Measurements from ENCODE around the gene RAD23B. TPM values are rescaled to one million over a fixed set of nuclear protein-coding genes. Genes with fewer than 3 reads are reported as not detected.

The RAD23B gene
- total RNA-seq = 153 and 171 TPM in 2 replicates
- long read RNA-seq, full-length matches to known transcripts = 1 of 24 reads
- long read RNA-seq, partial matches to known transcripts = 4 of 24 reads
- long read RNA-seq, other reads (novel, unspliced or antisense) = 19 of 24 reads

- H3K27me3 Mint-ChIP-seq = no peaks in the 10 kb centered on the region
- H3K9me3 Mint-ChIP-seq (ENCODE audit: low read depth) = no peaks in the 10 kb centered on the region
- DNase-seq (ENCODE audit: low spot score, unreplicated experiment) = peak; percentile 98
- H3K36me3 Mint-ChIP-seq (ENCODE audit: insufficient read depth) = no peaks in the 10 kb centered on the region
- peak within 1 kb of the TSS; percentile 99 for H3K4me3 Mint-ChIP-seq (ENCODE audit: low read depth)
- TF ChIP-seq CTCF (IDR thresholded peaks at IDR 0.05; ENCODE audit: unreplicated experiment) = no peak
- H3K4me1 Mint-ChIP-seq (ENCODE audit: low read depth) = peaks cover 27% of the 10 kb centered on the region
- peak within 1 kb of the TSS; percentile 99 for H3K27ac Mint-ChIP-seq
Measured at GRCh38 chr9:107282759-107283622, at the start of gene RAD23B. Gene RAD23B, plus strand, starts transcription at chr9:107283279. Its CDS starts 351 bp downstream, at chr9:107283630.

- H3K4me1 Mint-ChIP-seq (ENCODE audit: low read depth) = no peaks in the 10 kb centered on the region
- no peaks in the 10 kb centered on the region for H3K9me3 Mint-ChIP-seq (ENCODE audit: low read depth)
Measured at GRCh38 chr9:107235765-107236442, 47.2 kb upstream of the RAD23B start.

DNA sequence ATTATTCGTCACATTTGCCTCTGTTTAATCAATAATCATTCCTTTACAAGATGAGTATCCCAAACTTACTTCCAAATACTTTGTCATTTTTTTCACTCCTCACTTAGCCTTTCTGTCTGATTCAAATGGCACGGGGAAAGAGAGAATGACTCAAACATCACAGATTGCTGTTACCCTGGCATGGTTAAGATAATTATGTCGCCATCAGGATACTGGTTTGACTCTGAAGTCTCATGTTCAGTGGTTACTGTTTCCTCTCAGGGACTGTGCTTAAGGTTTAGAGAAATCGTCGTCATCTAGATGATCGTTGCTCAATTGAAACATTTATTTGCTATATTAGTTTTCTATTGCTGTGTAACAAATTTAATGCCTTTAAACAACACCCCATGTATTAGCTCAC, 45.2 kb upstream of the RAD23B start:
- DNase-seq (ENCODE audit: low spot score, unreplicated experiment) = no peak
- H3K9me3 Mint-ChIP-seq (ENCODE audit: low read depth) = no peaks in the 10 kb centered on the region
- no peak overlapping the region for H3K27ac Mint-ChIP-seq
- peaks cover 7% of the 10 kb centered on the region for H3K4me1 Mint-ChIP-seq (ENCODE audit: low read depth)
- no peak overlapping the region for H3K4me3 Mint-ChIP-seq (ENCODE audit: low read depth)
- no peak for TF ChIP-seq CTCF (IDR thresholded peaks at IDR 0.05; ENCODE audit: unreplicated experiment)
- no peaks in the 10 kb centered on the region for H3K27me3 Mint-ChIP-seq
- H3K36me3 Mint-ChIP-seq (ENCODE audit: insufficient read depth) = no peaks in the 10 kb centered on the region

More at GRCh38 chr9:107235765-107236442, 47.2 kb upstream of the RAD23B start:
- Mint-ChIP-seq H3K4me3 (ENCODE audit: low read depth) (no peak overlapping the region), H3K27me3 (no peaks in the 10 kb centered on the region), H3K36me3 (ENCODE audit: insufficient read depth) (no peaks in the 10 kb centered on the region), H3K27ac (no peak overlapping the region)
- TF ChIP-seq CTCF (IDR thresholded peaks at IDR 0.05; ENCODE audit: unreplicated experiment) = no peak
- no peak for DNase-seq (ENCODE audit: low spot score, unreplicated experiment)

- H3K27ac Mint-ChIP-seq = no peak overlapping the region
- no peak for TF ChIP-seq CTCF (IDR thresholded peaks at IDR 0.05; ENCODE audit: unreplicated experiment)
Measured at GRCh38 chr9:107239474-107239873, 43.6 kb upstream of the RAD23B start.

DNA sequence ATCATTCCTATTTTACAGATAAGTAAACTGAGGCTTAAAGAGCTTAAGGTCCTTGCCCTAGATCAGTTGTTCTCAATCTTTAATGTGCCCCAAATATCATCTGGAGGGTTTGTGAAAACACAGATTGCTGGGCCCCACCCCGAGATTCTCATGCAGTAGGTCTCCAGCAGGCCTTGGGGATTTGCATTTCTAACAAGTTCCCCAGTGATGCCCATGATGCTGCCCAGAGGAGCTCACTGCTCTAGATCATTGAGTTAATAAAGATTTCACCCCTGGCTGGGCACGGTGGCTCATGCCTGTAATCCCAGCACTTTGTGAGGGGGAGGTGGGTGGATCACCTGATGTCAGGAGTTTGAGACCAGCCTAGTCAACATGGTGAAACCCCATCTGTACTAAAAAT, 42.8 kb upstream of the RAD23B start:
- H3K27ac Mint-ChIP-seq = no peak overlapping the region
- no peaks in the 10 kb centered on the region for H3K36me3 Mint-ChIP-seq (ENCODE audit: insufficient read depth)
- H3K4me3 Mint-ChIP-seq (ENCODE audit: low read depth) = no peak overlapping the region
- no peaks in the 10 kb centered on the region for H3K27me3 Mint-ChIP-seq
- peaks cover 16% of the 10 kb centered on the region for H3K4me1 Mint-ChIP-seq (ENCODE audit: low read depth)
- DNase-seq (ENCODE audit: low spot score, unreplicated experiment) = no peak
- H3K9me3 Mint-ChIP-seq (ENCODE audit: low read depth) = no peaks in the 10 kb centered on the region
- TF ChIP-seq CTCF (IDR thresholded peaks at IDR 0.05; ENCODE audit: unreplicated experiment) = no peak

More at GRCh38 chr9:107239474-107239873, 43.6 kb upstream of the RAD23B start:
- H3K36me3 Mint-ChIP-seq (ENCODE audit: insufficient read depth) = no peaks in the 10 kb centered on the region
- H3K4me1 Mint-ChIP-seq (ENCODE audit: low read depth) = peaks cover 15% of the 10 kb centered on the region
- no peak for DNase-seq (ENCODE audit: low spot score, unreplicated experiment)
- H3K9me3 Mint-ChIP-seq (ENCODE audit: low read depth) = no peaks in the 10 kb centered on the region
- H3K27me3 Mint-ChIP-seq = no peaks in the 10 kb centered on the region
- H3K4me3 Mint-ChIP-seq (ENCODE audit: low read depth) = no peak overlapping the region

Data from progenitor cell of endocrine pancreas (in vitro differentiated cells).